ENCODE results near the gene NCAPG2.
A peak's percentile ranks its signal among the peaks of the same experiment; 100 is the strongest.

Gene NCAPG2

GRCh38 chr7:158592541-158592940 lies 112.1 kb downstream of the NCAPG2 start:
- TF ChIP-seq CTCF (IDR thresholded peaks at IDR 0.05; ENCODE audit: low read depth, low read length, missing control alignments), result no peak
- DNase-seq (ENCODE audit: low read depth), result no peak
- in situ Hi-C loops (cut with HindIII; ENCODE audit: low sequenced_read_pairs), result no loop called here
- no peak overlapping the region for H3K4me3 ChIP-seq (ENCODE audit: low read depth, low read length)

DNA sequence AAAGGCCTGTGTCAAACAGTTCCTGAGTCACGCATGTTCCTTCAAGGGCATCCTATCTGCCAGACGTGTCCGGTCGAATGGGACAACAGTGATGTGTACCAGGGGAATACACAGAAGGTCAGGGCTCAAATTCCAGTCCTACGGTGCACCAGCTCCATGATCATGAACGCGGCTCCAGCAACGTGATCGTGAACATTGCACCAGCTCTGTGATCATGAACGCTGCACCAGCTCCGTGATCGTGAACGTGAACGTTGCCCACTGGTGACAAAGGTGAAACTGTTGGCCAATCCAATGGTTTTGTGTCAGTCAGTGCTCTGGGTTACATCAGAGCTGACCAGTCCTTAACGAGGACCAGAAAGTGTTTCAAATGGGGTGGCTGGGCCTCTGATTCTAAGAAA lies 112.7 kb downstream of the NCAPG2 start:
- TF ChIP-seq CTCF (IDR thresholded peaks at IDR 0.05; ENCODE audit: low read depth, low read length, missing control alignments), result no peak
- in situ Hi-C loops (cut with HindIII; ENCODE audit: low sequenced_read_pairs), result no loop called here
- H3K4me3 ChIP-seq (ENCODE audit: low read depth, low read length), result no peak overlapping the region
- no peak for DNase-seq (ENCODE audit: low read depth)

GRCh38 chr7:158590181-158590530 lies 114.4 kb downstream of the NCAPG2 start:
- no peak for DNase-seq (ENCODE audit: low read depth)
- no peak overlapping the region for H3K4me3 ChIP-seq (ENCODE audit: low read depth, low read length)
- no peak for TF ChIP-seq CTCF (IDR thresholded peaks at IDR 0.05; ENCODE audit: low read depth, low read length, missing control alignments)
- in situ Hi-C loops (cut with HindIII; ENCODE audit: low sequenced_read_pairs), result no loop called here

- no peak overlapping the region for H3K4me3 ChIP-seq (ENCODE audit: low read depth, low read length)
- no peak for DNase-seq (ENCODE audit: low read depth)
- in situ Hi-C loops (cut with HindIII; ENCODE audit: low sequenced_read_pairs), result no loop called here
- no peak for TF ChIP-seq CTCF (IDR thresholded peaks at IDR 0.05; ENCODE audit: low read depth, low read length, missing control alignments)
These were observed 115.0 kb downstream of the NCAPG2 start for GRCh38 chr7:158589653-158590052.

GRCh38 chr7:158588878-158589442 lies 115.6 kb downstream of the NCAPG2 start:
- H3K4me3 ChIP-seq (ENCODE audit: low read depth, low read length), result no peak overlapping the region
- in situ Hi-C loops (cut with HindIII; ENCODE audit: low sequenced_read_pairs), result no loop called here
- TF ChIP-seq CTCF (IDR thresholded peaks at IDR 0.05; ENCODE audit: low read depth, low read length, missing control alignments), result no peak
- no peak for DNase-seq (ENCODE audit: low read depth)

DNA sequence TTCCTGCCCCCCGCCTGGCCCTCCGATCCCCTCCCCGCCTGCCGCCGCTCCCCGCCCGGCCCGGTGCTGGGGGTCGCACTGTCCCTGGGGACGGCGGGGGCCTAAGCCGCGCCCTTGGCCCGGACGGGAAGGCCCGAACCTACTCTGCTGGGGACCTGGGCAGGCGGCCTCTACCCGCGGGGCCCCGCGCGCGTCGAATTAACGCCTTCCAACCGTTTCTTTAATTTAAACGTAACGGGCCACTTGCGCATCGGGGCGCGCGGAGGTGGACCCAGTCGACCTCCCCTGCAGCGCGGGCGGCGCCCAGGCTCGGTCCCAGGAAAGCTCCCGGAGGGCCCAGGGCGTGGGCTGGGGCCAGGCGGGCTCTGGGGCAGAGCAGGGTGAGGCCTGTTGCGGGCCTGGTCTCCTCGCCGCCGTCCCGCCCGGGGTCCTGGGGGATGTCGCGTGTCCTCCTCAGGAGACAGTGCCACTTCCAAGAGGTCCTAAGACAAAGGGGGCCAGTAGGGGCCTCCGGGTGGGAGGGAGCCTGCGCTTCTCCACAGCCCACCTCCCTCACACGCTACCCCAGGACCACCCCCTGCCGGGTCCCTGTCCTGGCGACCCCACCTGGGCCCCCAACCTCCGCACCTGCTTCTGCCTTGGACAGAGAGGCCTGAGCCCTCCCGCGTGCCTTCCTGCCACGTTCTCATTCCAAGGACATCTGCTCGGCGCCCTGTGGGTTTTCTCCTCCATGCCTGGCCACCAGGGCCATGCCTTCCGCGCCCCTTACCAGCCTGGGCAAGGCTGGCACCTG lies 116.3 kb downstream of the NCAPG2 start:
- no peak for TF ChIP-seq CTCF (IDR thresholded peaks at IDR 0.05; ENCODE audit: low read depth, low read length, missing control alignments)
- in situ Hi-C loops (cut with HindIII; ENCODE audit: low sequenced_read_pairs), result no loop called here
- no peak for DNase-seq (ENCODE audit: low read depth)
- peak overlapping the region; percentile 42 for H3K4me3 ChIP-seq (ENCODE audit: low read depth, low read length)

Measured in astrocyte of the cerebellum (primary cell).